IMR-90 (cell line): ENCODE data around the gene PRKAG2. TPM values are rescaled to one million over a fixed set of nuclear protein-coding genes. Genes with fewer than 3 reads are reported as not detected.

ENCODE experiments used
- ATAC-seq: fragments of 200-7000 bp; cut with Tn5 transposase; 2 replicates; pipeline ENCODE4 v1.9.1; 2020; ENCODE audit warnings: low read depth, mild to moderate bottlenecking, moderate library complexity
- BruUV-seq: library from RNA; stranded (reverse); fragments of 400-500 nt; replicated peaks from 2 replicates; lab custom pipeline; 2021; lab: Mats Ljungman, UMichigan
- CTCF ChIA-PET: fragments of 300-600 bp; formaldehyde crosslinking; extraction: SDS; loops from one replicate; lab custom pipeline; 2021; ENCODE audit warnings: antibody characterized with exemption; lab: Yijun Ruan, JAX
- POLR2A ChIA-PET: fragments of 300-600 bp; sonication (Branson Sonifier 250); formaldehyde crosslinking; loops from one replicate; lab custom pipeline; 2022; ENCODE audit warnings: antibody characterized with exemption; ENCODE audit not compliant: unreplicated experiment; lab: Charles Lee
- DNase-seq: peaks from one replicate; pipeline ENCODE4 v3.0.0; 2013
- H2AFZ ChIP-seq: replicated peaks from 2 replicates; pipeline ENCODE3; 2013; ENCODE audit warnings: low read length, mild to moderate bottlenecking; ENCODE audit not compliant: poor library complexity
- H2AK5ac ChIP-seq: 2 replicates; pipeline ENCODE4 v1.6.1; 2013; ENCODE audit warnings: low read depth, low read length, inconsistent platforms
- H2AK9ac ChIP-seq: replicated peaks from 2 replicates; pipeline ENCODE3; 2013; ENCODE audit warnings: mild to moderate bottlenecking, low read depth, low read length, moderate library complexity; ENCODE audit not compliant: poor library complexity
- H2BK120ac ChIP-seq: 2 replicates; pipeline ENCODE4 v1.6.1; 2013; ENCODE audit warnings: low read depth, low read length, inconsistent platforms
- H2BK15ac ChIP-seq: 3 replicates; pipeline ENCODE4 v1.6.1; 2013; ENCODE audit warnings: low read depth, low read length, inconsistent platforms
- H2BK20ac ChIP-seq: 2 replicates; pipeline ENCODE4 v1.6.1; 2013; ENCODE audit warnings: low read depth, mild to moderate bottlenecking, inconsistent platforms, low read length, moderate library complexity
- H2BK5ac ChIP-seq: 2 replicates; pipeline ENCODE4 v1.6.1; 2013; ENCODE audit warnings: mild to moderate bottlenecking, low read depth, low read length, inconsistent platforms; ENCODE audit not compliant: poor library complexity, severe bottlenecking
- H3K14ac ChIP-seq: replicated peaks from 2 replicates; pipeline ENCODE4 v1.6.1; 2013; ENCODE audit warnings: low read depth, low read length, inconsistent platforms
- H3K18ac ChIP-seq: 2 replicates; pipeline ENCODE4 v1.6.1; 2013; ENCODE audit warnings: low read depth, low read length, control low read depth
- H3K23ac ChIP-seq: 2 replicates; pipeline ENCODE4 v1.6.1; 2013; ENCODE audit warnings: low read depth, low read length, inconsistent platforms
- H3K27ac ChIP-seq: 2 replicates; pipeline ENCODE4 v1.5.1; 2013; ENCODE audit warnings: mild to moderate bottlenecking, control low read depth, low read length; ENCODE audit not compliant: insufficient read depth
- H3K27me3 ChIP-seq: 2 replicates; pipeline ENCODE4 v1.6.1; 2013; ENCODE audit warnings: low read length; ENCODE audit not compliant: control insufficient read depth, insufficient read depth
- H3K36me3 ChIP-seq: 2 replicates; pipeline ENCODE4 v1.6.1; 2013; ENCODE audit warnings: low read length, mixed read lengths; ENCODE audit not compliant: control insufficient read depth, insufficient read depth
- H3K4ac ChIP-seq: 2 replicates; pipeline ENCODE4 v1.6.1; 2013; ENCODE audit warnings: low read depth, low read length, inconsistent platforms
- H3K4me1 ChIP-seq: 2 replicates; pipeline ENCODE4 v1.6.1; 2013; ENCODE audit warnings: low read length, mixed read lengths; ENCODE audit not compliant: control insufficient read depth, insufficient read depth
- H3K4me2 ChIP-seq: 2 replicates; pipeline ENCODE4 v1.6.1; 2013; ENCODE audit warnings: low read depth, mild to moderate bottlenecking, control low read depth, low read length, moderate library complexity
- H3K4me3 ChIP-seq: 2 replicates; pipeline ENCODE4 v1.5.1; 2013; ENCODE audit warnings: low read depth, mild to moderate bottlenecking, control low read depth, low read length, moderate library complexity; ENCODE audit not compliant: insufficient read depth
- H3K56ac ChIP-seq: 2 replicates; pipeline ENCODE4 v1.6.1; 2013; ENCODE audit warnings: low read length, inconsistent platforms; ENCODE audit not compliant: insufficient read depth; ENCODE audit errors: extremely low read depth
- H3K79me1 ChIP-seq, 2 experiments: 2 replicates each; pipeline ENCODE4 v1.6.1; 2013; ENCODE audit warnings: low read length in 2 of 2, inconsistent platforms in 1 of 2, low read depth in 1 of 2
- H3K9ac ChIP-seq: 2 replicates; pipeline ENCODE4 v1.6.1; 2013; ENCODE audit warnings: low read depth, low read length, control low read depth
- H3K9me1 ChIP-seq: 2 replicates; pipeline ENCODE4 v1.6.1; 2013; ENCODE audit warnings: low read length, inconsistent platforms; ENCODE audit not compliant: insufficient read depth
- H3K9me3 ChIP-seq: 2 replicates; pipeline ENCODE4 v1.6.1; 2013; ENCODE audit warnings: low read length; ENCODE audit not compliant: control insufficient read depth, insufficient read depth
- H4K20me1 ChIP-seq: 2 replicates; pipeline ENCODE4 v1.6.1; 2013; ENCODE audit warnings: low read length, inconsistent platforms; ENCODE audit not compliant: insufficient read depth
- H4K5ac ChIP-seq: 2 replicates; pipeline ENCODE4 v1.6.1; 2013; ENCODE audit warnings: mild to moderate bottlenecking, low read depth, low read length, control low read depth
- H4K8ac ChIP-seq, 2 experiments: 2 replicates each; pipeline ENCODE4 v1.6.1; 2013; ENCODE audit warnings: low read depth in 2 of 2, low read length in 2 of 2, control low read depth in 1 of 2, inconsistent platforms in 1 of 2
- H4K91ac ChIP-seq: 2 replicates; pipeline ENCODE4 v1.6.1; 2013; ENCODE audit warnings: low read depth, low read length, inconsistent platforms; ENCODE audit not compliant: insufficient read depth
- BHLHE40 ChIP-seq: fragments of 150-350 bp; IDR thresholded peaks from 2 replicates; pipeline ENCODE4 v1.6.1; 2016; ENCODE audit warnings: mild to moderate bottlenecking, low read depth, low read length
- CEBPB ChIP-seq: IDR thresholded peaks from 2 replicates; pipeline ENCODE4 v1.6.1; 2012; ENCODE audit warnings: low read depth, low read length, improper control_type of control experiment
- FOS ChIP-seq: fragments of 150-350 bp; IDR thresholded peaks from 2 replicates; pipeline ENCODE4 v1.6.1; 2016; ENCODE audit warnings: low read depth, low read length
- MAZ ChIP-seq: IDR thresholded peaks from 2 replicates; pipeline ENCODE4 v1.6.1; 2012; ENCODE audit warnings: low read depth, mild to moderate bottlenecking, low read length, improper control_type of control experiment, moderate library complexity, borderline replicate concordance
- RFX5 ChIP-seq: IDR thresholded peaks from 2 replicates; pipeline ENCODE4 v1.8.0; 2012; ENCODE audit warnings: low read depth, mild to moderate bottlenecking, low read length, moderate library complexity
- WGBS, 2 experiments: methylation state at CpG; one replicate each; pipeline versions ENCODE4 v1.1.5 to v1.1.7; 2013; ENCODE audit warnings: missing lambda C conversion rate in 2 of 2; ENCODE audit not compliant: insufficient read length in 1 of 2; ENCODE audit errors: extremely low coverage in 2 of 2; 5-methylcytosine and 5-hydroxymethylcytosine counted together
- dilution Hi-C: fragments of 300-500 bp; cut with HindIII; formaldehyde crosslinking; loops from one replicate; pipeline ENCODE4 v1.14.3; 2018; ENCODE audit warnings: low sequenced_read_pairs; ENCODE audit not compliant: unreplicated experiment
- in situ Hi-C: fragments of 300-500 bp; cut with MboI; formaldehyde crosslinking; loops from 3 replicates; pipeline ENCODE4 v1.14.3; 2019; ENCODE audit warnings: low sequenced_read_pairs, inconsistent platforms, mixed read lengths
- intact Hi-C: fragments of 100-400 bp; cut with micrococcal nuclease; formaldehyde crosslinking; loops from 2 replicates; pipeline ENCODE4 v1.10.0; 2022
- polyA plus RNA-seq, 3 experiments: library from polyadenylated mRNA; depleted of rRNA; stranded (reverse); fragments of >200 nt; gene quantifications; 2 replicates each; pipeline ENCODE4 v1.2.3, GENCODE V29; 2012; ENCODE audit warnings: low replicate concordance in 1 of 3
- total RNA-seq: library from RNA; depleted of rRNA; stranded (reverse); fragments of >200 nt; gene quantifications from 2 replicates; pipeline ENCODE4 v1.2.3, GENCODE V29; 2012
- TF ChIP-seq, protein P1 (sequence below): fragments of 150-350 bp; IDR thresholded peaks from 2 replicates; pipeline ENCODE4 v1.6.1; 2016; ENCODE audit warnings: low read depth, mild to moderate bottlenecking, low read length, moderate library complexity, borderline replicate concordance
- TF ChIP-seq, protein P2 (sequence below): fragments of 150-350 bp; IDR thresholded peaks from 2 replicates; pipeline ENCODE4 v1.6.1; 2017; ENCODE audit warnings: mild to moderate bottlenecking, antibody characterized with exemption, low read length, low read depth

Gene PRKAG2
- total and polyA plus RNA-seq, 2 of the 4 experiments (the other 2 are of a cell fraction), result 15.4 to 21.6 TPM

DNA sequence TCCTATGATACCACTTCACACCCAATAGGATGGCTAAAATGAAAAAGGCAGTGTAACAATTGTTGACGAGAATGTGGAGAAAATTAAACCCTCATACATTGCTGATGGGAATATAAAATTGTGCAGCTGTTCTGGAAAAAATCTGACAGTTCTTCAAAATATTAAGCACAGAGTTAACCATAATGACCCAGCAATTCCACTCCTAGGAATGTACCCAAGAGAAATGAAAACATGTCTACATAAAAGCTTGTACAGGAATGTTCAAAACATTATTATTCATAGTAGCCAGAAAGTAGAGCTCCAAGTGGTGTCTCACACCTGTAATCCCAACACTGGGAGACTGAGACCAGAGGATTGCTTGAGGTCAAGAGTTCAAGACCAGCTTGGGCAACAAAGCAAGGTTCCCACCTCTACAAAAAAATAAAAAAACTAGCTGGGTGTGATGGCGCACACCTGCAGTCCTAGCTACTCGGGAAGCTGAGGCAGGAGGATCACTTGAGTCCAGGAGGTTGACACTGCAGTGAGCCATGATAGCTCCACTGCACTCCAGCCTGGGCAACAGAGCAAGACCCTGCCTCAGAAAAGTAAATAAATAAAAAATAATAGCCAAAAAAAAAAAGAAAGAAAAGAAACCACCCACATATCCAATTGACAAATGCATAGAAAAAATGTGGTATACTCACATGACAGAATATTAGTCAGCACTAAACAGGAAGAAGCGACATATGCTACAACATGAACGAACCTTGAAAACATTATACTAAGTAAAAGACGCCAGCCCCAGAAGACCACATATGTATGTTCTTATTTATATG, 362.2 kb downstream of the PRKAG2 start:
- Histone ChIP-seq H4K91ac (no peak overlapping the region), H3K27ac (no peak overlapping the region), H3K27me3 (no peaks in the 10 kb centered on the region), H3K23ac (no peak overlapping the region), H2AK5ac (no peak overlapping the region), H2BK20ac (no peak overlapping the region), H3K56ac (no peak overlapping the region), H4K20me1 (peaks cover 92% of the 10 kb centered on the region), H2BK120ac (no peak overlapping the region), H3K79me1 (peaks cover 0 to 61% of the 10 kb centered on the region in 2 experiments; a peak in 2 of 4 replicates), H3K9me3 (no peaks in the 10 kb centered on the region), H3K4me2 (no peak overlapping the region), H3K14ac (no peak overlapping the region), H3K9me1 (peaks cover 13% of the 10 kb centered on the region), H3K4me3 (no peak overlapping the region), H2AFZ (no peak overlapping the region), H3K9ac (no peak overlapping the region), H3K36me3 (no peaks in the 10 kb centered on the region), H2BK5ac (no peak overlapping the region), H3K4me1 (peaks cover 10% of the 10 kb centered on the region), H3K4ac (no peak overlapping the region), H4K5ac (no peak overlapping the region), H2BK15ac (no peak overlapping the region), H2AK9ac (no peak overlapping the region), H4K8ac (no peak overlapping the region), H3K18ac (no peak overlapping the region)
- dilution Hi-C loops, result no loop called here
- intact Hi-C loops, result no loop called here
- ATAC-seq (no peak), DNase-seq (no peak)
- POLR2A ChIA-PET, result no interaction called here
- in situ Hi-C loops, result no loop called here
- CTCF ChIA-PET, result interaction anchor here (0.6 kb wide), 1 partner anchor 221 kb away, joined by 4 read pairs; no protein-coding TSS in a partner anchor
- no TSS peak for BruUV-seq
- TF ChIP-seq RFX5 (no peak), FOS (no peak), BHLHE40 (no peak), CEBPB (no peak), MAZ (no peak)
- TF ChIP-seq, protein P1, sequence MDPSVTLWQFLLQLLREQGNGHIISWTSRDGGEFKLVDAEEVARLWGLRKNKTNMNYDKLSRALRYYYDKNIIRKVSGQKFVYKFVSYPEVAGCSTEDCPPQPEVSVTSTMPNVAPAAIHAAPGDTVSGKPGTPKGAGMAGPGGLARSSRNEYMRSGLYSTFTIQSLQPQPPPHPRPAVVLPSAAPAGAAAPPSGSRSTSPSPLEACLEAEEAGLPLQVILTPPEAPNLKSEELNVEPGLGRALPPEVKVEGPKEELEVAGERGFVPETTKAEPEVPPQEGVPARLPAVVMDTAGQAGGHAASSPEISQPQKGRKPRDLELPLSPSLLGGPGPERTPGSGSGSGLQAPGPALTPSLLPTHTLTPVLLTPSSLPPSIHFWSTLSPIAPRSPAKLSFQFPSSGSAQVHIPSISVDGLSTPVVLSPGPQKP, result no peak
- TF ChIP-seq, protein P2, sequence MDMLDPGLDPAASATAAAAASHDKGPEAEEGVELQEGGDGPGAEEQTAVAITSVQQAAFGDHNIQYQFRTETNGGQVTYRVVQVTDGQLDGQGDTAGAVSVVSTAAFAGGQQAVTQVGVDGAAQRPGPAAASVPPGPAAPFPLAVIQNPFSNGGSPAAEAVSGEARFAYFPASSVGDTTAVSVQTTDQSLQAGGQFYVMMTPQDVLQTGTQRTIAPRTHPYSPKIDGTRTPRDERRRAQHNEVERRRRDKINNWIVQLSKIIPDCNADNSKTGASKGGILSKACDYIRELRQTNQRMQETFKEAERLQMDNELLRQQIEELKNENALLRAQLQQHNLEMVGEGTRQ, result no peak
- 90% methylated on average over 2 of the region's 6 CpGs; no CpG with 5 or more reads in 1 of the 2 experiments for WGBS, 2 experiments
